ENCODE results near the gene ANXA6.

Gene ANXA6

DNA sequence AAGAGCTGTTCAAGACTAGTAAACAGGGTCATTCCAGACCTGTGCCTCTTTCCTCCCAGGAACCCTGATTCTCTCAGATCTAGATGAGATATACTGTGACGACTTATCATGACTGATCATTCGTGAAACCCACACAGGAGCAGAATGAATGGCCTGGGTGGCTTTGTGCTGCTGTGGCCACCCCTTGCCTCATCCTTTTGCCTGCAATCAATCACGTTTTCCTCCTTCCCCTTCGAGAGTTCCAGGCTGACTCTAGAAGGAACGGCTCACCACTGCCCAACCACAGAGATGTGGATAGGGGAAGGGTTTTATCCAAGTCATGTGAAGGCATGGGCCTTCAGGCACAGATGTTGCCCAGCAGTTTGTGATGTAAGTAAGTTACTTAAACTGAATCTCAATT, 5.8 kb downstream of the ANXA6 start:
- no peak for FAIRE-seq

DNA sequence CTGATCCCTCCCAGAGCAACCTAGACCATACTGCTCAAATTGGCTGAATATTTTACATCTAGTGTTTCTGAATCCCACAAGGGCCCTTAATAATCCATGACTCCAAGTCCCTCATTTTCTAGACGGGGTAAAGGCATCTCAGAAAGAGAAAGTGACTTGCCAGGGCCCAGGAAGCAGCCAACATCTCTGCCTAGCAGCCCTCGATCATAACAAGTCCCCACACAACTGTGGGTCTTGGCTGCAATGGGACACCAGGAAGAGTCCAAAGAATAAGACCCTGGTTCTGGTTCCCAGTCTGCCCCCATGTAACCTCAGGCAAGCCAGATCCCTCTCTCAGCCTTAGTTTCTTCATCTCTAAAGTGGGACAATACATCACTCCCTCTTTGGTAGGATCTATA, 6.3 kb downstream of the ANXA6 start:
- FAIRE-seq, result no peak

DNA sequence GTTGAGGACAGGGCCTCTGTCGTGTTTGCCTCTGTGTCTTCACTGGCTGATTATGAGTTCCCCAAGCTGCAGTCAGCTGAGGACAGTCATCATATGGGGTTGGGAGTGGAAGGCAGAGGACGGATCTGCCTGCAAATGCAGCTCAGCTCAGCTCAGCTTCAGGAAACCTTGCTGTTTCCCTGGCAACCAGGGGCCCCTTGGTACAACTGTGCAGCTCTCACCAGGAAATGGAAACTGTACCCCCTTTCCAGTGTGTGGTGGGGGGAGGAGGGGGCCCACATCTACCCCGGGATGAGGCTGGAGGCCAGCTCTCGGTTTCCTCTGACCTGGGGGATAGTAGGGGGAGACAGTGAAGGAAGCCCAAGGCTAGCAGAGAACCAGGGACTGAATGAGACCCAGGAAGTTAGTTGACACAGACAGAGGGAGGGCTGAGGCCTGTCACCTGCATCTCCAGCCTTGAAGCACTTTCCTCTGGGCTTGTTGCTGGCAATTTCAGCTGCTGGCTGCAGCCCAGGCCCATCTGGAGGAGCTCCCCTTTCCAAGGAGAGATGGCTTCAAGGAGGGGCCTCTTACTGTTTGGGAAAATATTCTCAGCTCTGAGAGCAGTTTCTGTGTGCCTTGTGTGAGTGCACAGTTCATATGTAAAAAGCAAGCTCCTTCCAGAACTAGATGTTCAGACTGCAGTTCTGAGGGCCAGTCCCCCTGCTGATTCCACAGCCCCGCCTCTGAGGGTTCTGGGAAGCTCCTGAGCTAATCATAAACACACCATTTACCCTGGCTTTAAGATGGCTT, 6.9 kb downstream of the ANXA6 start:
- no peak for FAIRE-seq

DNA sequence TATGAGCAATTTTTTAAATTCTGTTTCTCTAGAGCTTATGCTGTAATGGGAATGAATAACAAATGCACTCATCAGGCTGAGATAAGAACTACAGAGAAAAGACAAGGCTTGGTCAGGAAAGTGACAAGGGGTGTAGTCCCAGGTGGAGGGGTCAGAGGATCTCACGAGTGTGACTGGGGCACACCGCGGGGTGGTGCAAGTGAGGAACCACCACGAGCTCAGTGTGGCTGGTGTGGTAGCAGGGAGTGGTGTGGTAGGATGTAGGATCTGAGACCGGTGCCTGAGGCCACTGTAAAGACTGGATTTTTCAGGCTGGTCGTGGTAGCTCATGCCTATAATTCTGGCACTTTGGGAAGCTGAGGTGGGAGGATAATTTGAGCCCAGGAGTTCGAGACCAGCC, 9.0 kb downstream of the ANXA6 start:
- no peak for FAIRE-seq

DNA sequence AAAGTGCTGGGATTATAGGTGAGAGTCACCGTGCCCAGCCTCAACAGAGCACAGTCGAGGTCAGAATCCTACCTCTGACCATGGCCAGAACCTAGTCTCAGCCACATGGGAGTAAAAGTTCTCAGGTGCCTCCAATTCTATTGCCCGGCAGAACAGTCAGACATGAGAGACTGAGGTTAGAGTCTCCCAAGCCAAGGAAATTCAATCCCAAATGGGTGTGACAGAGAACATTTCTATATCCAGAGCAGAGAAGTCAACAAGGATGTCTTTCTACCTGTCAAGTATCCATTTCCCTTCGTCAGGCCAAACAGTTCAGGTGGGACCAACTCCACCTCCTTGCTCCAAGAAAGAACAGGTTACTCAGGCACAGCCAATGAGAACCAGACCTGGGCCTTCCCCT, 10.5 kb downstream of the ANXA6 start:
- no peak for FAIRE-seq

DNA sequence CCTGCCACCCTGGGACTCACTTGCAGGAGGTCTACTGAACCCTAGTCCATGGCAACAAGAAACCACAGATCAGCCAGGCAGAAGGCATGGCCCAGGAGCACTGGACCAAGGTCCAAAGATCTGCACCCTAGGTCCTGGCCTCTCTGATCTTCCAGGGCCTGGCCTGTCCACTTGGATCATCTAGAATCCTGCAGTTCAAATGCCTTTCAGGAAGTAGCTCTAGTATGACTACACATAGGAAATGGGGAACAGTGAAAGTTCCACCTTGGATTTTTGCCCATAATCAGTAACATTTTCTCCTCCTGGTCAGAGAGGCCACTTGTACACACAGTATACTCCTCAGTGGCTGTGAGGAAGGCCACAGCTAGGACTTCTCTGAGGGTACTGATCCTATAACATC, 11.5 kb downstream of the ANXA6 start:
- no peak for FAIRE-seq

DNA sequence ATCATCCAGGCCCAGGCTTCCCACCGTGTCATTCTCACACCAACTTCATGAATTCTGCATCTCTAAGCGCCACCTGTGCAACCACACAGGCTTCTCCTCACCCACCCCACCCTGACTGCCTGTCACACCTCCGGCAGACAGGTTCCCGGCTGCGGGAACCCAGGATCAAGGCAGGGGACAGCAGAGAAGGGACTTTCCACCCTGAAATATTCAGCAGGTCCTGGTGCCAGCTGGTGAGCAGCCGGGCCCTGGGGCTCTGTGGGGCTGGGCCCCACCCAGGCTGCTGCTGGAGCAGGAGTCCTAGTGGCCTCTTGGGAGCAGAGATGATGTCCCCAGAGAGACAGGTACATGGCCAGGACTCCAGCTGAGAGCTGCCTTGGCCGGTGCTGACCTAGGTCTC, 12.7 kb downstream of the ANXA6 start:
- no peak for FAIRE-seq

DNA sequence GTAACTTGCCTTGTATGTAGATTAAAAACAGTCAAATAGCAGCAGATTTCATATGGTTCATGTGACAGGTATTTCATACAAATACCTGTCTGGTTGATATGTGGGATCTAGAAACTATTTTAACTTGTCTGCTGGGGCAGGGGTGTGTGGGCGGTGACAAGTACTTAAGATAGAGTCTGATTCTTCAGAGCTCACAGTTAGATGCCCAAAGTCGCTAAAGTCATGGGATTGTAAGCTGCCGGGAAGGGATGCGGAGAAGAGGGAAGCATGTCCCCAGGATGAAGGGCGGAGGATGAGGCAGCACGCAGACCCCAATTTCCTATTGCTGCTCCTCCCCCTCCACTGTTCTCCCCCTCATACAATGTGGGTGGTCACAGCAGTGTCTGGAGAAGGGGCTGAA, 13.3 kb downstream of the ANXA6 start:
- FAIRE-seq, result no peak

DNA sequence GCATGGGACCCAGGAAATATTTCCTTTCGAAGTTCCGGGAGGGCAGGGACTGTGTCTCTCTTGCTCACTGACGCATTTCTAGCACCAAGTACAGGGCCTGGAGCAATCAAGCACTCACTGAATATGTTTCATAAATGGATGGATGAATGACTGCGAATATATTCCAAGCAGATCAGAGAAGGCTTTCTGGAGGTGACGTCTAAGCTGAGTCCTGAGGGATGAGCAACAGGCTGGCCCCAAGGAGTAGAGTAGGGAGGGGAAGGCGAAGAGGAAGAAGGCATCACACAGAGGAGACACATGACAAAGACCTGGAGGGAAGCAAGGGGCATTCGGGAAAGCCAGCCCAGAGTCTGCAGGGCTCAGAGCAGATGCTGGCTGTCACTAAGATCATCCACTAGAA, 13.9 kb downstream of the ANXA6 start:
- FAIRE-seq, result no peak

DNA sequence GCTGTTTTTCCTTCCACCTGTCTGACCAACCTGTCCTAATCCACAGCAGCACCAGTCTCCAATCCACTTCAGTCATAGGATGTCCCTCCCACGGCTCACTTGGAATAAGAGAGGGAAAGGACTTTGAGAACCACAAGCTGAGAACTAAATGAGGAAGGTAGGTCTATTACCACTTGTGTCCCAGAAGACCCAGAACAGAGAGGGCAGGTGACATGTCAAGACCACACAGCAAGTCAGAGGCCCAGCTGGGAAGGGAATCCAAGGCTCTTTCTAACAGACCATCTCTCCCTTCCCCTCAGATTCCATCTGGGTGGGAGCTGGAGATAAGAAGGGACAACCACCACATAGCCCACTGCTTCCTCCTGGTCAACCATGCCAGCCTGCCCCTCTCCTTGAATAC, 14.6 kb downstream of the ANXA6 start:
- FAIRE-seq, result no peak

DNA sequence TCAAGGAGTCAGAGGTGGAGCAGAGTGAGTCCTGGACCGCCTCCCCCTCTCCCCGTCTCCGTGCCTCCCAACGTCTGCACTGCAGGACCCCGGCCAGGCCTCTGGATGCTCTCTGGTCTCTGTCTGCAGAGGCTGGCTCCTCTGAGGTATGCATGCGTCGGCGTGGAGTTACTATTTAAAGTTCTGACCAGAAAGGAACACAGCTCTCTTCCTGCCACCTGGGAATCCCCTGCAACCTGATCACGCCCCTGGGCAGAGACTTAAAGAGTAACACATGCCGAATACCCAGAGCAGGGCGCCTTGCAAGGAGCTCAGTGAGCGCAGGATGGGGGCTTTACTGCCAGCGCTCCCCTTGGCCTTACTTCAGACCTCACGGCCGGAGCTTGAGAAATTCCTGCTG, 16.0 kb downstream of the ANXA6 start:
- no peak for FAIRE-seq

DNA sequence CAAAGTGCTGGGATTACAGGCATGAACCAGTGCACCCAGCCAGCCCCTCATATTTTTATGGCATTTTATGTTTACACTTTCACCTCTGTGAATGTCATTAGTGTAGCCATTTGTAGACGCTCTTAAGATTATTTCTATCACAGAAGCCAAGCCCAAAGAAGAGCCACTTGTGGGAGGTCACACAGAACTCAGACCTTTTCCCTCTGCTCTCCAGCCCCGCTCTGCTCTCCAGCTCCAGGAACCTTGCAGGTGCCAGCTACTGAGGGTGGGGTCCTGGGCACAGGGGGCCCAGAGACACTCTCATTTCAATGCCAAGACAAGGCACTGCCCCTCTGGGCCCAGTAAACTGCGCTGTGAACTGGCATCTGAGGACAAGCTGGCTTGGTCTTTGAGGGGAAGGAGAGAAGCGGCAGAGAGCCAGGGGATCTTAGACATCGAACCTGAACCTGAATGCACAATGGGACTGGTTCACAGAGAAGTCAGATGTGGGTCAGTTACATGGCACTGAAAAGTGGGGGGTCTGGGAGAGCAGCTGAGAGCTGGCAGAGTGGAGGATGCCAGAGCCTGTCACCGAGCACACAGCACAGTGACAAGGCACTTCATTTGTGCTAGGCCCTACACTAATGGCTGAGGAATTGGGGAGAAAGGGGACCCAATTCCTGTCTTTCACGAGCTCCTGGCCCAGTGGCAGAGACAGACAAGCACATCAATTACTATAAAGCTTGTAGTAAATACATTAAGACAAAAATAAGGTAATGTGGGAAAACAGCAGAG, 16.7 kb downstream of the ANXA6 start:
- FAIRE-seq, result no peak

DNA sequence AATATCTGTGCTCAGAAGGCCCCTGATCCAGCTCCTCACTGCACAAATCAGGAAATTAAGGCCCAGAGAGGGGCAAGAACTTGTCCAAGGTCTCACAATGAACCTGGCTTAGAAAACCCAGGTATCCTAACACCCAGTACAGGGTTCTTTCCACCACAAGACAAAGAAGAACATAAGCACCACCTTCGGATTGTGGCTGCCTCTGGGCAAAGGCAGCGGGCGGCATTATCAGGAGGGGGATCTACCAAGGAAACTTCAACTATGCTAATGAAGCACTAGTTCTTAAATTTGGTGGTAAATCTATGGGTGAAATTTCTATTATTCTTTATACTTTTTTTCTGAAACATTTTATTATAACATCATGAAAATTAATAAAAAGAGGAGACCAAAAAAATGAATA, 17.9 kb downstream of the ANXA6 start:
- FAIRE-seq, result no peak

DNA sequence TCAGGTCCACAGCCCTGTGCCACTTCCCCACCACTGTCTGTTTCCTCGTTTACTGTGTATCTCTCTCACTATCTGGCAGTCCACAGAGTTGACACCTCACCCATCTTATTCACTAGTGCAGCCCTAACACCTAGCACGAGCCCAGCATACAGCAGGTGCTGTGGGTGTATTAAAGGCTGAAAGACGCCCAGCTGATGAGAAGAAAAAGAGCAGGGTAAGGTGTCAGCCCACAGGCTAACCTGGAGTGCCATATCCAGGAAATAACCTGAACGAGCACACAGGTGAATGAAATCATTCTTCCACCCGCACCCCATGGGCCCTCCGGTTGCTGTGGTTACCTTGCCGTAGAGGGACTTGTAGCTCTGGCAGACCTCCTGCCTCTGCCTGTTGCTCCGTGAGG, 18.6 kb downstream of the ANXA6 start:
- no peak for FAIRE-seq

DNA sequence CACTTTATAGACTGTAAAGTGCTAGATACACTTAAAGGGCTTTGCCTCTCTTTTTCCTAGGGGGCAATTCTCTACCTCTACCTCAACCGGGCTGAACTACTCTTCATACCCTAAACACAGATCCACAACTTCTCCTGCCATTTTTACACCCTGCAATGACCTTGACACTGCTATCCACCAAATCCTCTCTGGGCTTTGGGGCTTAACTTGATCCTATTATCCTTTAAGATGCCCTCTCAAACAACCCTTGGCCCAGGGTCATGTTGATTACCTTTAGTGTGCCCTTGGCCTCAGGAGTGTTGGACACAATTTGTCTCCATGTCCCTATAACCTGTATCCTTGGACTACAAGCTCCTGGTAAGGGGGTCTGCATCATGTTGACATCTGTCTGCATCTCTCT, 19.5 kb downstream of the ANXA6 start:
- FAIRE-seq, result no peak

DNA sequence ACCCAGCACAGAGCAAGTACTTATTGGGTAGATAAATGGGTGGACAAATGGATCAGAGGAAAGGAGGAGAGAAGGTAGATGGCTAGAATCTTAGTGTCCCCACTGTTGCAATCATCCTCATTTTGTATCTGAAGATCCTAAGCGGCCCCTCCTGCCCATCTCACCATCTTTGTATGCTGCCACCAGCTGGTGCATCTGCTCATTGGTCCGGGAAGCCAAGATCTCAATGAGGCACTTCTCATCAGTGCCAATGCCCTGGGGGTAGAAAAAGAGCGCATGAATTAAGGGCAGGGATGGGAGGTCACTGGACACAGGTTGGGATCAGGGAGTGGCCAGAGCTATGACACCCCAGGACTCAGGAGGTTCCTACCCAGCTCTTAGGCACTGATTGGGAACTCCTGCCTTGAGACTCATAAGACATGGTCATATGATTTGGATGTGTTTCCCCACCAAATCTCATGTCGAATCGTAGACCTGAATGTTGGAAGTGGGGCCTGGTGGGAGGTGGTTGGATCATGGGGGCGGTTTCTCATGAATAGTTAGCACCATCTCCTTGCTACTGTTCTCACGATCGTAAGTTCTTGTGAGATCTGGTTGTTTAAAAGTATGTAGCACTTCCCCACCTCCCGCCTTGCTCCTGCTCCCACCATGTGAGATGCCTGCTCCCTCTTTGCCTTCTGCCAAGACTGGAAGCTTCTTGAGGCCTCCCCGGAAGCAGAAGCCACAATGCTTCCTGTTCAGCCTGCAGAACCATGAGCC, 20.3 kb downstream of the ANXA6 start:
- no peak for FAIRE-seq

DNA sequence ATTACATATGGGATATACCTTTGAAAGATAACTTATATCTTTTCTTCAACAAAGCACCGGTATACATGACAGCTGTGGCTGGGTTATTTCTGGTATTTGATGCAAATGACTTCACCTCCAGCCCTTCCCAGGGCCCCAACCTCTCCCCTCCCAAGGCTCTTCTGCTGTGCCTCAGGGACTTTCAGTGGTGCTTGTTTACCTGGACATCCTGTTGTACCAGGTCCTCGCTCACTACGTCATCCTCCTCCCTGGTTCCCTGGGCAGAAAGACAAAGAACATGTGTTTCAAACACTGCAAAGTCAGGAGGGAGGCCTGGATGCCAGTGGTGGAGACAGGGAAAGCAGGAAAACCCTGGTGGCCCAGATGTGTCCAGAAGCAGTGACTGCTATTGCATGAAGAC, 23.4 kb downstream of the ANXA6 start:
- no peak for FAIRE-seq

DNA sequence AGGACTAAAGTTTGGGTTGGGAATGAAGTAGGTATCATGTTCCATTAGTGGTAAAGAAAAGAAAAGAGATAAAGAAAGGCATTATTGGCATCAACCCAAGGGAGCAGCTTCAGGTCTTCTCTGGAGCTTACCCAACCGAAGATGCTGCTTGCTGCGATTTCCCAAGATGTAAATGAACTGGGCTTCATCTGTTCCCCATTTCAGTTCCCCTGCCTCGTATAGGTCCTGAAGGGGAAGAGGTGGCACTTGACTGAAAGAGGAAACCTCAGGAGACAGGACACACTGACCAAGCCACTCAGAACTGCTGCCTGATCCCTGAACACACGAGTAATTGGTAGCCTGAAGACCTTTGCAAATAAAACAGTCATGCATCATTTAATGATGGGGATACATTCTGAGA, 24.6 kb downstream of the ANXA6 start:
- no peak for FAIRE-seq

DNA sequence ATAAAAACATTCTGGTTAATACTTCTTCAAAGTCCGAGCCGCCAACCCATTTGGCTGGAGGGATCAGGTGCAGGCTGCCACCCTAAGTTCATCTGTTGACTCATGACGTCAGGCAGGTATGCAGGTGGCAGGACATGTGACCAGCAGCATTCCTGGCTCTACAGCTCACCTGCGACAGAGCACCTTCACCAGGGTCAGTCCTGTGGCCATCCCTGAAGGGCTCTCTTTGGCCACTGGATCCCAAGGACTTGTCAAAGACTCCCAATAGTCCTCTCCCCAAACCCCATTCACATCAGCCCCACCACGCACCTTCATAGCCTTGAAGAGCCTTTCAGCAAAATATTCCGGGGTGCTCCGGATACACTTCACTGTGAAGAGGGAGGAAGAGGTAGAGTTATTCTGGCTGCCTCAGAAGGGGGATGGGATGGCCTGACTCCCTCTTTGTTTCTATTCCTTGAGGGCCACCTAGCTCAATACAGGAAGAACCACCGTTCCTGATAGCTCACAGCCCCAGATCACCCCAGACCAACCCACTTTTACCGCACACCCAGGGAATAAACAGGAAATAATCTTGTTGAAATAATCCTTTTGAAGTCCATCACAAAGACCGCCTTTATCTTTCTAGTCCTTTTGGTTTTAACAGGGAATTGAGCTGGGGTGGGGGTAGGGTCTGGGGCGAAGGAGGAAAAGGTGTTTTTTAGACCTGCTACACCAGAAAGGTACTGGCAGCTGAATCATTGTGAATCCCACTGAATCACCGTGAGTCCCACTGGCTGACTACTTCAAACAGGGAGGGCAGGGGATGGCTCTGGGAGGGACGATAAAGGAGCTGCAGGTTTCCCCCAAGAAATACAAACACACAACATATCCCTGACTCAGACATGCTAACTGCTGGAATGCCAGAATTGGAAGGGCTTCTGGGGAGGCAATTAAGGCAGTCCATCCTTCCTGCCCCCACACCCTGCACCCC, 26.4 kb downstream of the ANXA6 start:
- no peak for FAIRE-seq

DNA sequence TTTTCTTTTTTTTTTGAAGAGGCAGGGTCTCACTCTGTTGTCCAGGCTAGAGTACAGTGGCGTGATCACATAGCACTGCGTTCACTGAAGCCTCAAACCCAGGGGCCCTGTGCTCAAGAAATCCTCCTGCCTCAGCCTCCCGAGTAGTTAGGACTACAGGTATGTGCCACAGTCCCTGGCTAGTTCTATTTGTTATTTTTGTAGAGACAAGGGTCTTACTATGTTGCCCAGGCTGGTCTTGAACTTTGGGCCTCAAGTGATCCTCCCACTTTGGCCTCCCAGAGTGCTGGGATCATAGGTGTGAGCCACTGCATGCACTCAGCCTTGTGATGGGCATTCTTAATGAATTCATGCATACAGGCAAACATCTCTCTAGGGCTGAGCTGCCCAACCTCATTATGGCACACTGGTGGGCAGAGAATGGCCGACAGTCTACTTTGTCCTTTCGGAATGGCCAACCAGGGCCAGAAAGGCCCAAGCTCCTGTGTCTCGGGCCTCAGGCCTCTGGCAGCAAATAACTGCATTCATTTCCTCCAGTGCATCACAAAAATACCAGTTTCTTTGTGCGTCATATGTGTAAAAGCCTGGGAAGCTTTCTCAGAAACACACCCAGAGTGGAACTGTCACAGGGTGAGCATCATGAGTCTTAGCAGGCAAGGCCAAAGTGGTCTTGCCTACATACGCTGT, 27.2 kb downstream of the ANXA6 start:
- FAIRE-seq, result no peak

DNA sequence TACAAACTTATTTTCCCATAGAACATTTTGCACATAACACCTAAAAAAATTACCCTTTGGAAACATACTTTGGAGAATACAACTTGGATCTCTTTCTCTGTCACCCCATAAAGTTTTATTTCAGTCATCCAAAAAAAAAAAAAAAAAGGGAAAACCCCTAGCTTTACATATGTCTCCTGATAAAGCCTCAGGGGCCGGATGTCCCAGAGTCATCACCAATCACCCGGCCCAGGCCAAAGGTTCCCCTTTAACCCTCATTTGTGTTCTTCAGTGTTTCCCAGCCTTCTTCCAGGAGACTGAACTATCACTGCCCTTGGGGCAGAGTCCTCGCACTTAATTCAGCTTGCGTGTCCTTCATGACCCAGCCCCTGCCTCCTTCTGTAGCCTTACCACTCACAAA, 28.8 kb downstream of the ANXA6 start:
- FAIRE-seq, result no peak

DNA sequence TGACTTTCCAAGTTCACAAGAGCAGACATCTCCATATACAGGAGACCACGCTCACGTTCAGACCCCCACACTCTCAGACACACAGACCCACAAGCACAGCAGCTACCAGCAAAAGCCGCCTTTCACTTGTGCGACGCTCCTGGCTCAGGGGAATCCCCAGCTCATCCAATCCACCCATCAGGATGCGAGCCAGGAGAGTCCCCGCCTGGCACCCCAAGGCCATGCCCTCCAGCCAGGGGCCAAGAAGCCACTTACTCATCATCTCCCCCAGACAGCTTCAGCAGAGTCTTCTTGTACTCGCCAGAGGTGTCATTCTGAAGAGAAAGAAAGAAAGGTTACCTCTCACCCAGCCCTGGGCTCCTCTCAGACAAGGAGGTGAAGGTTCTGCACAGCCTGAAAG, 29.7 kb downstream of the ANXA6 start:
- no peak for FAIRE-seq

Measured in endometrium (tissue), 2 donors.